HG03025 (cell line): ENCODE measurements around the gene PSMB10.

Experiments
- ATAC-seq: cut with Tn5 transposase; IDR thresholded peaks from one replicate; pipeline ENCODE4 v1.9.1; 2021; ENCODE audit warnings: mild to moderate bottlenecking, moderate library complexity; ENCODE audit not compliant: unreplicated experiment, low FRiP score

The PSMB10 gene

DNA sequence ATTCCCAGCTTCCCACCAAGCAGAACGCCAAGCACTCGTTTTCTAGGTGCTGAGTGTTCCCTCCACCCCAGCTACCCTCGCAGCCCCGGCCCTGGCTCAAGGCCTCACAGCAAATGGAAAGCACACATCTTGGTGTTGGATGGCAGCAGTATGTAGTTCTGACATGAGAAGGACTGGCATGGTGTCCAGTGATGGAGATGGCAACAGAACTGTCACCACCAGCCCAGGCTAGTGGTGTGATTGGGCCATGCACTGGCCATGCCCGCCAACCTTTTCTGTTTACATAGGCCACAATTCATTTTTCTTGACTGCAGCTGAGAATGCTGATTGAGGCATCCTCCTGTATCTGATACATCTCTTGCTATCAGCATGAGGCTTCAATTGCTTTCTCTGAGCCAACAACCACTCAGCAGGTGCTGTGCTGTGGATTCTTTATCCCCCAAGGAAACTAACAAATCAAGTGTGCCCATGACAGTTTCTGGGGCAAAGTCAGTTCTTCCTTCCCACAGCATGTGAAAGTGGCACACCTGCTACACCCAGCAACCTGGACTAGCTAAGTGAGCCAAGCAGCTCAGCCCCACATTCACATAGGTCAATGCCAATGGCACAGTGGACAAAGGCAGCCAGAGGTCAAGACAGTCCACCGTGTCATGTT is 28.0 kb upstream of the PSMB10 start:
- no peak for ATAC-seq

GRCh38 chr16:67963662-67964321 is 27.1 kb upstream of the PSMB10 start:
- no peak for ATAC-seq

DNA sequence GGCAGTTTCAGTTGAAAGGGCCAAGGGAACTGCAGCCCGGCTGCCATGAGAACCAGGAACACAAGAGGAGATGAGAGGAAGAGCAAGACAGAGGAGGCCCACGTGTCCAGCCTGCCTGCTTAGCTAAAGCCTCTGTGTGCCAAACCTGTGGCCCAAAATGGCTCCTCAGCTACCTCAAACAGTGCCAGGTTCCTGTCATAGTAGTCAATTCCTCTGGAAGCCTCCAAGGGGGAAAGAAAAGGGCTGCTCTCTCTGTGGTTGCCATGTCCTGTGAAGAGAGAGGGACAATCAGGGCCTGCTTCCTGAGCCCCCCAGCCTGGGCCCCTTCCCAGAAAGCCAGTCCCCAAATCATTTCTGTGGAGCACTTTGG is 26.6 kb upstream of the PSMB10 start:
- ATAC-seq = no peak

- ATAC-seq = no peak
These were observed 25.5 kb upstream of the PSMB10 start for GRCh38 chr16:67962135-67962534.

DNA sequence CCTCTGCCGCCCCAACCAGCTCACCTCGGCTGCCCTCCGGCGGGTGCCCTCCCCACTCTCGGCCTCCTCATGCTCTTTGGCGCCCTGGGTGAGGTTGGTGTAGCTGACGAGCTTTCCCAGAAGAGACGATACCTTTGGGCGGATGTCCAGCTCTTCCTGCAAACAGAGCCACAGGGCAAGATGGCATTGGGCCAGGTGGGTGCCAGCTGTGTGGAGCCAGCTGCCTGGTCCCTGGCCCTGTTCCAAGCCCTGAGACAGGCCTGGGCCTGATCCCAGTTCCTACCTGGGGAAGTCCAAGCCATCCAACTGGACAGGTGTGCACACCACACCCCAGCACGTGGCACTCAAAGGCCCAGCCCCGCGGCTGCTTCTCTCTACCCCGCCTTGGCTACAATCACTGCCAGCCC is 24.9 kb upstream of the PSMB10 start:
- no peak for ATAC-seq

DNA sequence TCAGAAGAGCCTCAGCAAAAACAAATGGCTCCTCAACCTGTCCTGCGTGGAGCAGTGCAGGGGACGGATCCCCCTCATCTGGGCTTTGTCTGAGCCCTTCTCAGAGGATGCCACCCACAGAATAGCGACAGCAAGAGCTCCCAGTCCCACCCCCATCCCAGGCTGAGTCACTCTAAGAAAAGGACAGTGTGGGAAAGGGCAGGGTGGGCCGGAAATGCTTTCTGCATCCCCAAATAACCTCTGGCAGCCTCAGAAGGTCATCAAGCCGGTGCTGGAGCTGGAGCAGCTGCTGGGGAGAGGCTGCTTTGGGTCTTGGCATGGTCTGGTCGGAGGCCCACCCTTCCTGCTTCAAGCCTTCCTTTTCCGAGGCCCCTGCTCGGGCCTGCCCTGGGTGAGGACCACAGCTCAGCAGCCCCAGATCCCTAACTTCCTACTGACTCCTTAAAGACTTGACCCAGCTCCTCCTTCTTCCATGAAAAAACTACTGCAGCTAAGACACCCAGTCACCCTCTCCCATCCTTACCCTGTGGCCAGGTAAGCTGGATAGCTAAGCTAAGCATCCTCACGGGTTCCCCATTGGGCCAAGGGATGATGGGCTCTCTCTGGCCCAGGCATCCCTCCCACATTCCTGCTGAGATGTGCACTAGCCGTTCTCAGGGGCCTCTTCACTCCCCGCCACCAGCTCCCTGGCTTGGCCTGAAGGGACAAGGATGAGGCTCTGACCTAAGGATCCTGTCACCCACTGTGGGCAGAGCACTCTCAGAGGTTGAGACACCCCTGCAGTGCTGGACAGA is 23.1 kb upstream of the PSMB10 start:
- no peak for ATAC-seq

- ATAC-seq = no peak
These were observed 21.0 kb upstream of the PSMB10 start for GRCh38 chr16:67957622-67958021.

DNA sequence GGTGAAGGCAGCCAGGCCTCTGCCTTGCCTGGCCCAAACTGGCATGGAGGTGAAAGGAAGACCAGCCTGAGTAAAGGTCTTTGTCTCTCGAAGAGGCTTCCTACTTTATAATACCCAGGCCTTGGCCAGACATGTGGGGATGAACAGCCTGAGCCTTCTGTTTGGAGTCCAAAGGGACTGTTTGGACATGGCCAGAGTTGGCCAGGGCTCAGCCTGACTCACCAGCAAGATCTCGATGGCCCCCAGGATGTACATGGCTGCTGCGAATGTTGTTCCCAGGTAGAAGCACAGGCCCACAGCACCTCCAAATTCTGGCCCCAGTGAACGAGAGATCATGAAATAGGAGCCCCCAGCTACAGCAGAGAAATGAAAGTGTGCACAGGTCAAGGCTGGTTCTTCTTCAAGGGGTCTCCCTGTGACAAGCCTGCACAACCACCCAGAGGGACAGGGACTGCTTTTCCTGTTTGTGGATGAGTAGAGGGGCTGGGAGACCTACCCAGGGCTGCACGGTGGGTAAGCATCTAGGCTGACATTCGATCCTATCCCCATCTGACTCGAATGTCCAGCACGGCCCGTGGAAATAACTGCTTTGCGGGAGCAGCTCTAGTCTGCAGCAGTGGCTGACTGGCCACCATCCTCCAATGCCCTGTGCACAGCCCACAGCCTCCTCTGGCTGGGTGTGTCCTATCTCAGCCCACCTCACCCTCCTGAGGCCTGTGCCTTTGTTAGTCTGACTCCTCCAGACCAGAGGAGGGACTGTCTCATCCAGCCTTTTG is 18.0 kb upstream of the PSMB10 start:
- ATAC-seq = no peak

DNA sequence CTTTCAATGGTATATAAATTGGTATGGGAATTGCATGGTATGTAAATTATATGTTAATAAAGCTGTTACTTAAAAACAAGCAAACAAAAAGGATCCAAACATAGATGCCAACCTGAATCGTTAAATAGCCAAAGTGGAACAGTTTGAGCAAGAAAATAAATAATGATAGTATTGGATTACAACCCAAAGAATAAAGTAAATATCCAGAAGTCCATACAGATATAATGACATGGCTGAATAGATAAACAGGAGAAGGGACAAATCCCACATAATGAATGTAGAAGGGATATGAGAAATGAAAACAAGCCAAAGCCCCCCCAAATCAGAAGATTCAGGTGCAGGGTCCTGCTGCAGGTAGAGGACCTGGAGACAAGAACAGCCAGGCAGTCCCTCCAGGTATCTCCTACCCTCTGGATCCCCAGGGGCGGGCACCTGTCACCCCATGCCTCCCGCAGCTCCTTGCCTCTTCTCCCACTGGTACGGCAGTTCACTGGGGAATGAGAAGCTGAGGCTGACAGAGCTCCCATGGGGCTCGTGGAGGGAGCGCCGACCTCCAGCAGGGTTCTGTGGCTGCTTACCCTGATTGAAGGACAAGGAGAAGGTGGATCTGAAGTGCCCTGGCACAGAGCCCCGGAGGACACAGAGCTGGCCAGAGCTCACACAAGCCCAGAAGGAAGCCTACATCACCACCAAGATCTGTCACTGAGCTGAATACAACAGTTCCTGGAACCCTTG is 17.2 kb upstream of the PSMB10 start:
- ATAC-seq = no peak

- ATAC-seq = no peak
These were observed 14.8 kb upstream of the PSMB10 start for GRCh38 chr16:67951485-67951884.

DNA sequence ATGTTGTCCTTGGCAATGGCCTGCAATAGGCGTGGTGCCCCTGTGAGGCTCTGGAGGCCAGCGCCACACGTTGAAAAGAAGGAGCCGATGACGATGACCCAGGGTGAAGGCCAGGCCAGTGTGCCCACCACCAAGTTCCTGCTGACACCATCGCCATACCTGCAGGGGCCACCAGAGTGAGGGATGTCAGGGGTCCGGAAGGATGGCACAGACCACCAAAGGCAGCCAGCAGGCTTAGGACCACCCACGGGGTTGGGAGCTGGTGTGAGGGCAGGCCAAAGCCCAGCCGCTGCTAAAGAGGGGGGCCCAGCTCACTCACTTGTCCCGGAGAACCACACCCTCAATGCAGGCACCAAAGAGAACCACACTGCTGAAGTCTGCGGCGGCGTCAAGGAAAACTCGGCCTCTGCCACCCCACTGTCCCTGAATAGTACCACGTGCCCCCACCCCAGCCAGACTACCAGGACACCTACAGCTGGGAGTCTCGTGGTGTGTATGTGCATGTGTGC is 13.7 kb upstream of the PSMB10 start:
- no peak for ATAC-seq

GRCh38 chr16:67949645-67950044 is 13.0 kb upstream of the PSMB10 start:
- no peak for ATAC-seq

GRCh38 chr16:67948015-67948414 is 11.4 kb upstream of the PSMB10 start:
- no peak for ATAC-seq

- ATAC-seq = no peak
These were observed 10.4 kb upstream of the PSMB10 start for GRCh38 chr16:67946966-67947558.

- ATAC-seq = no peak
These were observed 9.5 kb upstream of the PSMB10 start for GRCh38 chr16:67946128-67946569.

DNA sequence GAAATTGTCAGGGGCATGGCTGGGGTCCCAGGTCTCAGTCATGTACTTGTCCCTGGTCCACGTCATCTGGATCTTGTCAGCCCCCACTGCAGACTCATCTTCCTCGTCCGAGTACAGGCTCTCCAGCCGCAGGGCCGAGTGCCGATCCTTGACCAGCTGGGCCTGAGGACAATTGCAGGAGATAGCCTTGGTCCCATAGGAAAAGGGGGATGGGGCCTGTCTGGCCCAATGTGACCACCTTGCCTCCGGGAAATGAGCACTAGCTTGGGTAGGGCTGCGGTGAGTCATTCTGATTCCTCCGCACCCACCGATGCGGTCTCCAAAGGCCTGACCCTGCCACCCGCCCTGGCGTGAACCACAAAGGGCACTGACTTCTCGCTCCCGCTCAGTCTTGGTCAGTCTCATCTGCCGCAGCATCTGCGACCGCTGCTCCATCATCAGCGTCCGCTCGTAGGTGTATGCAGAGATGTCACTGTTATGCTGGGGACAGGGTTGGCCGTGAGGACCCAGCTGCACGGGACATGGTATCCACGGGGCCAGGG is 8.8 kb upstream of the PSMB10 start:
- ATAC-seq = no peak

- no peak for ATAC-seq
These were observed 8.2 kb upstream of the PSMB10 start for GRCh38 chr16:67944690-67945391.

- no peak for ATAC-seq
These were observed 7.2 kb upstream of the PSMB10 start, which contains the start of gene LCAT for GRCh38 chr16:67943619-67944504. Gene LCAT, minus strand, starts transcription at chr16:67944120. Its CDS starts 19 bp downstream, at chr16:67944101.
